Left hindlimb (tissue), 1 donor: ENCODE measurements around the gene DTD1.
A peak's percentile ranks its signal among the peaks of the same experiment; 100 is the strongest.

Experiments used
- DNase-seq: peaks from one replicate; pipeline ENCODE4 v3.0.0-alpha.2; 2018

Gene DTD1

GRCh38 chr20:18621004-18621403 is 33.1 kb downstream of the DTD1 start:
- DNase-seq, result no peak

- DNase-seq, result no peak
Measured at GRCh38 chr20:18623156-18623910, 35.5 kb downstream of the DTD1 start.

GRCh38 chr20:18624948-18625347 is 37.1 kb downstream of the DTD1 start:
- DNase-seq, result no peak

GRCh38 chr20:18625907-18626655 is 38.2 kb downstream of the DTD1 start:
- DNase-seq, result no peak

GRCh38 chr20:18628330-18628920 is 40.6 kb downstream of the DTD1 start:
- no peak for DNase-seq

- DNase-seq, result peak; percentile 79
Measured at GRCh38 chr20:18632196-18632789, 44.4 kb downstream of the DTD1 start.

GRCh38 chr20:18633411-18633810 is 45.6 kb downstream of the DTD1 start:
- no peak for DNase-seq

GRCh38 chr20:18634501-18634900 is 46.6 kb downstream of the DTD1 start:
- DNase-seq, result no peak

- DNase-seq, result no peak
Measured at GRCh38 chr20:18635380-18635779, 47.5 kb downstream of the DTD1 start.

GRCh38 chr20:18637224-18637623 is 49.4 kb downstream of the DTD1 start:
- DNase-seq, result no peak

- DNase-seq, result no peak
Measured at GRCh38 chr20:18638768-18639167, 50.9 kb downstream of the DTD1 start.

GRCh38 chr20:18639501-18639979 is 51.7 kb downstream of the DTD1 start:
- DNase-seq, result no peak

- DNase-seq, result no peak
Measured at GRCh38 chr20:18645196-18645745, 57.4 kb downstream of the DTD1 start.

- no peak for DNase-seq
Measured at GRCh38 chr20:18645851-18646250, 58.0 kb downstream of the DTD1 start.

GRCh38 chr20:18647777-18648176 is 59.9 kb downstream of the DTD1 start:
- DNase-seq, result no peak

GRCh38 chr20:18650224-18650623 is 62.4 kb downstream of the DTD1 start:
- no peak for DNase-seq

GRCh38 chr20:18653736-18654447 is 66.0 kb downstream of the DTD1 start:
- DNase-seq, result no peak

GRCh38 chr20:18654448-18654773 is 66.6 kb downstream of the DTD1 start:
- no peak for DNase-seq

GRCh38 chr20:18657575-18657974 is 69.7 kb downstream of the DTD1 start:
- DNase-seq, result no peak

- DNase-seq, result no peak
Measured at GRCh38 chr20:18662279-18663040, 74.6 kb downstream of the DTD1 start.

- DNase-seq, result no peak
Measured at GRCh38 chr20:18663932-18664331, 76.1 kb downstream of the DTD1 start.

- DNase-seq, result no peak
Measured at GRCh38 chr20:18665135-18665534, 77.3 kb downstream of the DTD1 start.
